Progenitor cell of endocrine pancreas (in vitro differentiated cells): ENCODE data around the gene ONECUT2. TPM values are rescaled to one million over a fixed set of nuclear protein-coding genes. Genes with fewer than 3 reads are reported as not detected.

Experiments used
- DNase-seq: peaks from one replicate; pipeline ENCODE4 v3.0.0; 2021; ENCODE audit warnings: low spot score; ENCODE audit not compliant: unreplicated experiment
- H3K27ac Mint-ChIP-seq: 2 replicates; pipeline ENCODE4 v1.8.0; 2021; ENCODE audit warnings: mild to moderate bottlenecking, moderate library complexity, mixed read lengths
- H3K27me3 Mint-ChIP-seq: 2 replicates; pipeline ENCODE4 v1.8.0; 2021; ENCODE audit warnings: mixed read lengths
- H3K36me3 Mint-ChIP-seq: 2 replicates; pipeline ENCODE4 v1.8.0; 2022; ENCODE audit warnings: mixed read lengths; ENCODE audit not compliant: insufficient read depth
- H3K4me1 Mint-ChIP-seq: 2 replicates; pipeline ENCODE4 v1.8.0; 2021; ENCODE audit warnings: low read depth, mixed read lengths
- H3K4me3 Mint-ChIP-seq: 2 replicates; pipeline ENCODE4 v1.8.0; 2021; ENCODE audit warnings: low read depth, mild to moderate bottlenecking, moderate library complexity, mixed read lengths
- H3K9me3 Mint-ChIP-seq: 2 replicates; pipeline ENCODE4 v1.8.0; 2021; ENCODE audit warnings: low read depth, mixed read lengths
- CTCF ChIP-seq: fragments of 200-600 bp; sonication (generic); IDR thresholded peaks from one replicate; pipeline ENCODE4 v1.5.0; 2021; ENCODE audit warnings: antibody characterized with exemption, mild to moderate bottlenecking; ENCODE audit not compliant: unreplicated experiment
- total RNA-seq: library from RNA; stranded (reverse); gene quantifications from 2 replicates; pipeline ENCODE4 v1.2.1, GENCODE V29; 2021

ONECUT2 gene
- total RNA-seq, 1 donor from 2014 or later = 92.2 TPM

GRCh38 chr18:57461652-57462269 is 26.6 kb downstream of the ONECUT2 start:
- Mint-ChIP-seq H3K27me3 (no peaks in the 10 kb centered on the region), H3K36me3 (peaks cover 35% of the 10 kb centered on the region), H3K4me3 (no peak overlapping the region), H3K27ac (peak overlapping the region; percentile 69), H3K9me3 (peaks cover 4% of the 10 kb centered on the region), H3K4me1 (peaks cover 26% of the 10 kb centered on the region)
- no peak for DNase-seq
- no peak for TF ChIP-seq CTCF

- DNase-seq = no peak
- Mint-ChIP-seq H3K9me3 (no peaks in the 10 kb centered on the region), H3K4me1 (peaks cover 49% of the 10 kb centered on the region), H3K36me3 (peaks cover 34% of the 10 kb centered on the region), H3K4me3 (no peak overlapping the region), H3K27me3 (no peaks in the 10 kb centered on the region), H3K27ac (peak overlapping the region; percentile 29)
- TF ChIP-seq CTCF = no peak
Measured at GRCh38 chr18:57466307-57466706, 31.1 kb downstream of the ONECUT2 start.

GRCh38 chr18:57466745-57467409 is 31.7 kb downstream of the ONECUT2 start:
- Mint-ChIP-seq H3K4me1 (peaks cover 51% of the 10 kb centered on the region), H3K9me3 (no peaks in the 10 kb centered on the region), H3K27me3 (no peaks in the 10 kb centered on the region), H3K27ac (peak overlapping the region; percentile 75), H3K36me3 (peaks cover 33% of the 10 kb centered on the region), H3K4me3 (no peak overlapping the region)
- TF ChIP-seq CTCF = peak; percentile 17
- DNase-seq = no peak

- no peaks in the 10 kb centered on the region for H3K9me3 Mint-ChIP-seq
- DNase-seq = no peak
- H3K27me3 Mint-ChIP-seq = no peaks in the 10 kb centered on the region
- H3K4me3 Mint-ChIP-seq = no peak overlapping the region
- TF ChIP-seq CTCF = no peak
- peaks cover 26% of the 10 kb centered on the region for H3K36me3 Mint-ChIP-seq
- H3K27ac Mint-ChIP-seq = no peak overlapping the region
- H3K4me1 Mint-ChIP-seq = peaks cover 48% of the 10 kb centered on the region
Measured at GRCh38 chr18:57469884-57470283, 34.7 kb downstream of the ONECUT2 start.

GRCh38 chr18:57475408-57475807 is 40.2 kb downstream of the ONECUT2 start:
- H3K9me3 Mint-ChIP-seq = no peaks in the 10 kb centered on the region
- H3K4me1 Mint-ChIP-seq = peaks cover 38% of the 10 kb centered on the region
- no peak overlapping the region for H3K4me3 Mint-ChIP-seq
- H3K27ac Mint-ChIP-seq = peak overlapping the region; percentile 54
- peaks cover 40% of the 10 kb centered on the region for H3K36me3 Mint-ChIP-seq
- no peak for DNase-seq
- TF ChIP-seq CTCF = no peak
- H3K27me3 Mint-ChIP-seq = no peaks in the 10 kb centered on the region
